Calu3 (cell line): Measurements from ENCODE around the gene SSMEM1. TPM values are rescaled to one million over a fixed set of nuclear protein-coding genes. Genes with fewer than 3 reads are reported as not detected.

Experiments used
- Bru-seq: library from RNA; stranded (reverse); fragments of 400-500 nt; gene quantifications from one replicate; lab custom pipeline; 2021; lab: Mats Ljungman, UMichigan
- BruChase-seq, 2 experiments: library from RNA; stranded (reverse); fragments of 400-500 nt; gene quantifications; one replicate each; lab custom pipeline; 2021; lab: Mats Ljungman, UMichigan
- BruUV-seq: library from RNA; stranded (reverse); fragments of 400-500 nt; replicated peaks from 2 replicates; lab custom pipeline; 2021; lab: Mats Ljungman, UMichigan
- CTCF ChIA-PET: fragments of 300-600 bp; sonication (Branson Sonifier 250); formaldehyde crosslinking; loops from one replicate; lab custom pipeline; 2022; ENCODE audit warnings: antibody characterized with exemption; lab: Charles Lee
- DNase-seq: peaks from one replicate; pipeline ENCODE4 v3.0.0; 2022
- H3K27ac Mint-ChIP-seq: one replicate; pipeline ENCODE4 v1.8.0; 2022; ENCODE audit warnings: mixed read lengths; ENCODE audit not compliant: unreplicated experiment
- H3K27me3 Mint-ChIP-seq: one replicate; pipeline ENCODE4 v1.8.0; 2022; ENCODE audit warnings: mixed read lengths; ENCODE audit not compliant: unreplicated experiment
- H3K36me3 Mint-ChIP-seq: one replicate; pipeline ENCODE4 v1.8.0; 2022; ENCODE audit warnings: mild to moderate bottlenecking, moderate library complexity, mixed read lengths; ENCODE audit not compliant: insufficient read depth, unreplicated experiment
- H3K4me1 Mint-ChIP-seq: one replicate; pipeline ENCODE4 v1.8.0; 2022; ENCODE audit warnings: mild to moderate bottlenecking, low read depth, mixed read lengths; ENCODE audit not compliant: unreplicated experiment
- H3K4me3 Mint-ChIP-seq: one replicate; pipeline ENCODE4 v1.8.0; 2022; ENCODE audit warnings: mild to moderate bottlenecking, low read depth, moderate library complexity, mixed read lengths; ENCODE audit not compliant: unreplicated experiment
- H3K9me3 Mint-ChIP-seq: one replicate; pipeline ENCODE4 v1.8.0; 2022; ENCODE audit warnings: low read depth, mixed read lengths; ENCODE audit not compliant: unreplicated experiment
- intact Hi-C: fragments of 100-400 bp; cut with micrococcal nuclease; formaldehyde crosslinking; loops from one replicate; pipeline ENCODE4 v1.10.0; 2022; ENCODE audit not compliant: unreplicated experiment
- long read RNA-seq: library from polyadenylated mRNA; stranded (forward); transcript quantifications from one replicate; pipeline ENCODE4 v2.0.0, GENCODE V29; 2022
- total RNA-seq: library from RNA; stranded (reverse); gene quantifications from 2 replicates; pipeline ENCODE4 v1.2.3, GENCODE V29; 2022
- TF ChIP-seq, protein P1 (sequence below): fragments of 200-600 bp; IDR thresholded peaks from one replicate; pipeline ENCODE4 v1.8.0; 2022; ENCODE audit warnings: antibody characterized with exemption; ENCODE audit not compliant: unreplicated experiment

The SSMEM1 gene, protein sequence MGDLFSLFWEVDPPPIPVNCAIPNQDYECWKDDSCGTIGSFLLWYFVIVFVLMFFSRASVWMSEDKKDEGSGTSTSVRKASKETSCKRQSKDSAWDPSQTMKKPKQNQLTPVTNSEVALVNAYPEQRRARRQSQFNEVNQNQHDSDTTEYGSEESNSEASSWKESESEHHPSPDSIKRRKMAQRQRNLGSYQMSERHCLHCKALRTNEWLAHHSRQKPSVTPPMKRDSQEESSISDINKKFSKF
- total RNA-seq (not detected in 2 replicates), Bru-seq, nascent RNA (percentile 9 among the genes with signal in this experiment), BruChase-seq, experiment 1, labeled RNA remaining after a 6-hour chase (not detected), BruChase-seq, experiment 2, labeled RNA remaining after a 2-hour chase (percentile 7 among the genes with signal in this experiment)
- long read RNA-seq = 0 reads

DNA sequence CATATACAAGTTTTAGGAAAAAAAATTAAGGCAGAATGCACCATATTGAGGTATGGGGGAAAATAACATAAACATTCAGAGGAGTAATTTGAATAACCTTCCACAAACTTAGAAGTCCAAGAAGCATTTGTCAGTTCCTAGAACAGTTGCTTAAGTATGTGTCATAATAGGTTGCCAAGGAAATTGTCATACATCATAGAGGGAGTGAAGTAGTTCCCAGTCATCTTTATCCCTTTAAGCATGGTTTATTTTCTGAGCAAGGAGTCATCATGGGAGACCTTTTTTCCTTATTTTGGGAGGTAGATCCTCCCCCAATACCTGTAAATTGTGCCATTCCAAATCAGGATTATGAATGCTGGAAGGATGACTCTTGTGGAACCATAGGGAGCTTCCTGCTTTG lies at the start of gene SSMEM1:
Gene SSMEM1, plus strand, starts transcription at position 219 of the 400 bp plus-strand sequence. Its CDS starts 51 bp downstream, at position 270.
- H3K4me1 Mint-ChIP-seq = peaks cover 5% of the 10 kb centered on the region
- DNase-seq = no peak
- BruUV-seq = no TSS peak
- H3K36me3 Mint-ChIP-seq = peaks cover 15% of the 10 kb centered on the region
- no peaks in the 10 kb centered on the region for H3K9me3 Mint-ChIP-seq
- CTCF ChIA-PET = no interaction called here
- TF ChIP-seq, protein P1, sequence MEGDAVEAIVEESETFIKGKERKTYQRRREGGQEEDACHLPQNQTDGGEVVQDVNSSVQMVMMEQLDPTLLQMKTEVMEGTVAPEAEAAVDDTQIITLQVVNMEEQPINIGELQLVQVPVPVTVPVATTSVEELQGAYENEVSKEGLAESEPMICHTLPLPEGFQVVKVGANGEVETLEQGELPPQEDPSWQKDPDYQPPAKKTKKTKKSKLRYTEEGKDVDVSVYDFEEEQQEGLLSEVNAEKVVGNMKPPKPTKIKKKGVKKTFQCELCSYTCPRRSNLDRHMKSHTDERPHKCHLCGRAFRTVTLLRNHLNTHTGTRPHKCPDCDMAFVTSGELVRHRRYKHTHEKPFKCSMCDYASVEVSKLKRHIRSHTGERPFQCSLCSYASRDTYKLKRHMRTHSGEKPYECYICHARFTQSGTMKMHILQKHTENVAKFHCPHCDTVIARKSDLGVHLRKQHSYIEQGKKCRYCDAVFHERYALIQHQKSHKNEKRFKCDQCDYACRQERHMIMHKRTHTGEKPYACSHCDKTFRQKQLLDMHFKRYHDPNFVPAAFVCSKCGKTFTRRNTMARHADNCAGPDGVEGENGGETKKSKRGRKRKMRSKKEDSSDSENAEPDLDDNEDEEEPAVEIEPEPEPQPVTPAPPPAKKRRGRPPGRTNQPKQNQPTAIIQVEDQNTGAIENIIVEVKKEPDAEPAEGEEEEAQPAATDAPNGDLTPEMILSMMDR = no peak
- H3K27me3 Mint-ChIP-seq = no peaks in the 10 kb centered on the region
- H3K4me3 Mint-ChIP-seq = no peak within 1 kb of the TSS
- intact Hi-C loops = no loop called here
- H3K27ac Mint-ChIP-seq = no peak within 1 kb of the TSS

DNA sequence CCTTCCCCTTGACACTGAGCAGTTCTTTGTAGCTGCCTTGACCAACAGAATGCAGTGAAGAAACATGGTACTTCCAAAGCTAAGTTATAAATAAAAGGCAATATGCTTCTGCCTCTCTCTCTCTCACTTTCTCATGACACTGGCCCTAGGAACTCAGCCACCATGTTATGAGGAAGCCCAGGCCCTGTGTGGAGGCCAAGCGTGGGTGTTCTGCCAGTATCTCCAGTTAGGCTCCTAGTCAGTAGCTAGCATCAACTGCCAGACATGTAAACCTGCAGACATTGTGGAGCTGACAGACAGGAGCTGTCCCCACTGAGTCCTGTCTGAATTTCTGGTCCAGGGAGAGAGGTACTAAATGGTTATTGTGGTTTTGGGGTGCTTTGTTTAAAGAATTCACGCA lies 47.6 kb upstream of the SSMEM1 start:
- CTCF ChIA-PET = no interaction called here
- Mint-ChIP-seq H3K27me3 (no peaks in the 10 kb centered on the region), H3K4me1 (no peaks in the 10 kb centered on the region), H3K27ac (no peak overlapping the region), H3K4me3 (no peak overlapping the region), H3K9me3 (no peaks in the 10 kb centered on the region), H3K36me3 (peaks cover 12% of the 10 kb centered on the region)
- intact Hi-C loops = no loop called here
- TF ChIP-seq, protein P1 = no peak
- no TSS peak for BruUV-seq
- DNase-seq = no peak

DNA sequence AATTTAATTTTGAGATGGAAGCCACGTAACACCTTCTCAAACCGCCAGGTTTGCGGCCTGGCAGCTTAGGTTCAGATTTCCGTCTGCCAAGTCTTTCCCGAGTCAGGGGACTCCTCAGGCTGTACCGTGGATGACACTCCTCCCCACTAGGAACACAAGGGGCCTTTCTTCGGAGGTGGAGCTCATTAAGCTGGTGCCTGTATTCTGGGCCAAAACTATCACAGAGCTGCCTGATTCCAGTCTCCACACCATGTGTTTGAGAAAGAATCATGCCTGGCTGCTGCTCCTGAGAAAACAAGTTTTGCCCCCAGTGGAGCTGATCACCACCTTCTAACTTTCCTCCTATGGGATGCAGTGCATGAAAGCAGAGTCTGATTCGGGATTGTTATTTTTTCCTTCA lies 47.2 kb upstream of the SSMEM1 start:
- no peak for DNase-seq
- BruUV-seq = no TSS peak
- no peak overlapping the region for H3K27ac Mint-ChIP-seq
- no peaks in the 10 kb centered on the region for H3K27me3 Mint-ChIP-seq
- no peaks in the 10 kb centered on the region for H3K9me3 Mint-ChIP-seq
- intact Hi-C loops = no loop called here
- TF ChIP-seq, protein P1 = no peak
- peaks cover 12% of the 10 kb centered on the region for H3K36me3 Mint-ChIP-seq
- H3K4me1 Mint-ChIP-seq = no peaks in the 10 kb centered on the region
- CTCF ChIA-PET = interaction anchor here (0.6 kb wide), 1 partner anchor 891 kb away, joined by 3 read pairs; no protein-coding TSS in a partner anchor
- H3K4me3 Mint-ChIP-seq = no peak overlapping the region

DNA sequence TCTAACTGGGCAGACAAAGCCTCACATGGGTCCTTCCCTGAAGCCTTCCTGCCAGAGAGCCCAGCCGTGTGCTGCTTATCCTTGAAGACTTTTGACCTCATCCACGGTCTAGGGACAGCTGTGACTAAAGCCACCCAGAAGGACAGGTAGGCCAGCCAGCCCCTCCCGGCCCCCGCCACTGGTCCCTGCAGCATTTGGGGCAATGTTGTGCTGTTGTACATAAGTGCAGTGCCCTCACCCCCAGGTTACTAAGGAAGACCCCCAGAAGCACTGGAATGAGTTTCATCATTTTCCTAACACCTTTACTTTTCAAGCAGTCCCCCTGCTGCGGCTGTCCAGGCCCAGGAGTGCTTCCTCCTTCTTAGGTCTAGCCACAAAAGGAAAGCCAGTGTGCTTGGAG lies 45.5 kb upstream of the SSMEM1 start:
- TF ChIP-seq, protein P1 = no peak
- no peak for DNase-seq
- Mint-ChIP-seq H3K9me3 (no peaks in the 10 kb centered on the region), H3K36me3 (peaks cover 12% of the 10 kb centered on the region), H3K4me1 (no peaks in the 10 kb centered on the region), H3K27me3 (no peaks in the 10 kb centered on the region), H3K4me3 (no peak overlapping the region), H3K27ac (no peak overlapping the region)
- CTCF ChIA-PET = no interaction called here
- intact Hi-C loops = no loop called here
- BruUV-seq = no TSS peak
